Activated naive CD4-positive, alpha-beta T cell treated with anti-CD3 and anti-CD28 coated beads for 36 hours (primary cell): ENCODE data around the gene ADAMTSL4. TPM values are rescaled to one million over a fixed set of nuclear protein-coding genes. Genes with fewer than 3 reads are reported as not detected.

Experiments used
- CTCF ChIA-PET: fragments of 350-600 bp; sonication (Branson Sonifier 250); formaldehyde crosslinking; loops from one replicate; lab custom pipeline; 2021; ENCODE audit warnings: antibody characterized with exemption; lab: Charles Lee
- DNase-seq: peaks from one replicate; pipeline ENCODE4 v3.0.0-alpha.2; 2020
- H3K27ac Mint-ChIP-seq: one replicate; pipeline ENCODE4 v1.8.0; 2021; ENCODE audit warnings: mild to moderate bottlenecking, mixed read lengths
- H3K27me3 Mint-ChIP-seq: one replicate; pipeline ENCODE4 v1.8.0; 2021; ENCODE audit warnings: low read depth, mixed read lengths
- H3K36me3 Mint-ChIP-seq: one replicate; pipeline ENCODE4 v1.8.0; 2021; ENCODE audit warnings: low read depth, mixed read lengths
- H3K4me1 Mint-ChIP-seq: one replicate; pipeline ENCODE4 v1.8.0; 2021; ENCODE audit warnings: low read depth, mixed read lengths
- H3K4me3 Mint-ChIP-seq: one replicate; pipeline ENCODE4 v1.8.0; 2021; ENCODE audit warnings: mild to moderate bottlenecking, moderate library complexity, mixed read lengths
- H3K9me3 Mint-ChIP-seq: one replicate; pipeline ENCODE4 v1.8.0; 2021; ENCODE audit warnings: mixed read lengths
- intact Hi-C: fragments of 100-400 bp; cut with micrococcal nuclease; formaldehyde crosslinking; loops from one replicate; pipeline ENCODE4 v1.15.1; 2023
- total RNA-seq, 2 experiments: library from RNA; stranded (reverse); gene quantifications; one replicate each; pipeline ENCODE4 v1.2.3, GENCODE V29; 2021

Gene ADAMTSL4
- total RNA-seq, 2 experiments from 2014 or later: 1.3 to 2.0 TPM

- Mint-ChIP-seq H3K4me1 (peaks cover 24% of the 10 kb centered on the region), H3K9me3 (no peaks in the 10 kb centered on the region), H3K4me3 (no peak overlapping the region), H3K36me3 (no peaks in the 10 kb centered on the region), H3K27ac (no peak overlapping the region), H3K27me3 (no peaks in the 10 kb centered on the region)
- intact Hi-C loops: no loop called here
- DNase-seq: no peak
- CTCF ChIA-PET: interaction anchor here (2.1 to 13.3 kb wide), 2 partner anchors 63 to 69 kb away, joined by 10 to 167 read pairs; no protein-coding TSS in a partner anchor
These were observed 9.1 kb downstream of the ADAMTSL4 start for GRCh38 chr1:150558303-150558704.

- CTCF ChIA-PET: interaction anchor here (0.6 to 13.3 kb wide), 12 partner anchors 8 to 356 kb away, joined by 3 to 167 read pairs (median 13); partner anchors contain the start of genes ADAMTSL4 and MCL1
- no peak for DNase-seq
- no peak overlapping the region for H3K27ac Mint-ChIP-seq
- H3K4me1 Mint-ChIP-seq: peaks cover 31% of the 10 kb centered on the region
- no peak overlapping the region for H3K4me3 Mint-ChIP-seq
- no peaks in the 10 kb centered on the region for H3K36me3 Mint-ChIP-seq
- no peaks in the 10 kb centered on the region for H3K27me3 Mint-ChIP-seq
- no peaks in the 10 kb centered on the region for H3K9me3 Mint-ChIP-seq
- intact Hi-C loops: no loop called here
These were observed 9.8 kb downstream of the ADAMTSL4 start for GRCh38 chr1:150558761-150559655.

GRCh38 chr1:150559656-150560010, 10.4 kb downstream of the ADAMTSL4 start:
- Mint-ChIP-seq H3K4me3 (no peak overlapping the region), H3K9me3 (no peaks in the 10 kb centered on the region), H3K4me1 (peaks cover 37% of the 10 kb centered on the region), H3K27me3 (no peaks in the 10 kb centered on the region), H3K27ac (no peak overlapping the region), H3K36me3 (no peaks in the 10 kb centered on the region)
- DNase-seq: no peak
- CTCF ChIA-PET: interaction anchor here (0.6 to 13.3 kb wide), 15 partner anchors 9 to 355 kb away, joined by 3 to 167 read pairs (median 10); partner anchors contain the start of genes ADAMTSL4 and MCL1
- intact Hi-C loops: loop anchor here (1.0 to 5.0 kb wide), 5 partner anchors 95 to 597 kb away; partner anchors contain the start of genes CDC42SE1, GOLPH3L and TNFAIP8L2

- Mint-ChIP-seq H3K36me3 (no peaks in the 10 kb centered on the region), H3K9me3 (no peaks in the 10 kb centered on the region), H3K27me3 (no peaks in the 10 kb centered on the region), H3K4me3 (peak overlapping the region; percentile 99), H3K4me1 (peaks cover 41% of the 10 kb centered on the region), H3K27ac (peak overlapping the region; percentile 100)
- peak; percentile 87 for DNase-seq
- CTCF ChIA-PET: interaction anchor here (0.6 to 13.3 kb wide), 26 partner anchors 9 to 434 kb away, joined by 3 to 167 read pairs (median 4); partner anchors contain the start of genes ADAMTSL4, ENSA and MCL1
- intact Hi-C loops: loop anchor here (1.0 to 5.0 kb wide), 5 partner anchors 96 to 597 kb away; partner anchors contain the start of genes CDC42SE1, GOLPH3L and TNFAIP8L2
These were observed 10.8 kb downstream of the ADAMTSL4 start for GRCh38 chr1:150560011-150560438.

GRCh38 chr1:150560576-150561253, 11.5 kb downstream of the ADAMTSL4 start:
- Mint-ChIP-seq H3K4me3 (peak overlapping the region; percentile 99), H3K36me3 (no peaks in the 10 kb centered on the region), H3K27ac (peak overlapping the region; percentile 100), H3K9me3 (no peaks in the 10 kb centered on the region), H3K27me3 (no peaks in the 10 kb centered on the region), H3K4me1 (peaks cover 44% of the 10 kb centered on the region)
- DNase-seq: peak; percentile 94
- intact Hi-C loops: loop anchor here (1.0 to 5.0 kb wide), 11 partner anchors 61 to 596 kb away; partner anchors contain the start of genes ARNT, CDC42SE1, GOLPH3L and TNFAIP8L2
- CTCF ChIA-PET: interaction anchor here (0.6 to 13.3 kb wide), 35 partner anchors 10 to 495 kb away, joined by 3 to 167 read pairs (median 4); partner anchors contain the start of genes ADAMTSL4, ENSA and MCL1

GRCh38 chr1:150561254-150561973, 12.2 kb downstream of the ADAMTSL4 start:
- intact Hi-C loops: loop anchor here (1.0 to 5.0 kb wide), 9 partner anchors 60 to 595 kb away; partner anchors contain the start of genes ARNT, CDC42SE1, GOLPH3L and TNFAIP8L2
- CTCF ChIA-PET: interaction anchor here (0.6 to 13.3 kb wide), 32 partner anchors 10 to 494 kb away, joined by 3 to 167 read pairs (median 4); partner anchors contain the start of genes ADAMTSL4, ENSA, MCL1 and MINDY1
- no peaks in the 10 kb centered on the region for H3K27me3 Mint-ChIP-seq
- no peaks in the 10 kb centered on the region for H3K9me3 Mint-ChIP-seq
- no peaks in the 10 kb centered on the region for H3K36me3 Mint-ChIP-seq
- H3K27ac Mint-ChIP-seq: peak overlapping the region; percentile 100
- DNase-seq: peak; percentile 81
- peaks cover 50% of the 10 kb centered on the region for H3K4me1 Mint-ChIP-seq
- H3K4me3 Mint-ChIP-seq: peak overlapping the region; percentile 99

GRCh38 chr1:150561974-150562445, 12.8 kb downstream of the ADAMTSL4 start:
- DNase-seq: peak; percentile 97
- intact Hi-C loops: loop anchor here (1.0 to 5.0 kb wide), 12 partner anchors 11 to 595 kb away; partner anchors contain the start of genes ARNT, CDC42SE1, GOLPH3L and MCL1
- H3K27ac Mint-ChIP-seq: peak overlapping the region; percentile 100
- H3K36me3 Mint-ChIP-seq: peaks cover under 1% of the 10 kb centered on the region
- CTCF ChIA-PET: interaction anchor here (0.7 to 13.3 kb wide), 14 partner anchors 10 to 445 kb away, joined by 3 to 167 read pairs (median 4); partner anchors contain the start of genes ADAMTSL4 and MINDY1
- peaks cover 55% of the 10 kb centered on the region for H3K4me1 Mint-ChIP-seq
- H3K4me3 Mint-ChIP-seq: peak overlapping the region; percentile 99
- H3K27me3 Mint-ChIP-seq: no peaks in the 10 kb centered on the region
- no peaks in the 10 kb centered on the region for H3K9me3 Mint-ChIP-seq

- Mint-ChIP-seq H3K27ac (peak overlapping the region; percentile 100), H3K4me1 (peaks cover 62% of the 10 kb centered on the region), H3K27me3 (no peaks in the 10 kb centered on the region), H3K36me3 (peaks cover 3% of the 10 kb centered on the region), H3K9me3 (no peaks in the 10 kb centered on the region), H3K4me3 (peak overlapping the region; percentile 99)
- intact Hi-C loops: loop anchor here (1.0 to 5.0 kb wide), 4 partner anchors 11 to 495 kb away; partner anchors contain the start of genes CDC42SE1 and MCL1
- DNase-seq: peak; percentile 98
- CTCF ChIA-PET: interaction anchor here (0.7 to 13.3 kb wide), 13 partner anchors 10 to 444 kb away, joined by 3 to 167 read pairs (median 4); partner anchors contain the start of genes ADAMTSL4 and MINDY1
These were observed 13.5 kb downstream of the ADAMTSL4 start for GRCh38 chr1:150562446-150563339.

- Mint-ChIP-seq H3K9me3 (no peaks in the 10 kb centered on the region), H3K27ac (peak overlapping the region; percentile 100), H3K4me3 (peak overlapping the region; percentile 99), H3K27me3 (no peaks in the 10 kb centered on the region), H3K36me3 (peaks cover 3% of the 10 kb centered on the region), H3K4me1 (peaks cover 70% of the 10 kb centered on the region)
- CTCF ChIA-PET: interaction anchor here (1.3 to 13.3 kb wide), 6 partner anchors 9 to 64 kb away, joined by 4 to 167 read pairs (median 50); partner anchors contain the start of gene MCL1
- intact Hi-C loops: loop anchor here (5.0 kb wide), 1 partner anchor 494 kb away; the partner anchor contains the start of gene CDC42SE1
- peak; percentile 58 for DNase-seq
These were observed 14.3 kb downstream of the ADAMTSL4 start for GRCh38 chr1:150563340-150564038.
